Measurements from ENCODE around the gene MYH15.
"Not testable (repeated sequence)": the region's sequence is repeated elsewhere in the genome, so short reads cannot be mapped to it uniquely, and the experiment has no call there.

The MYH15 gene

DNA sequence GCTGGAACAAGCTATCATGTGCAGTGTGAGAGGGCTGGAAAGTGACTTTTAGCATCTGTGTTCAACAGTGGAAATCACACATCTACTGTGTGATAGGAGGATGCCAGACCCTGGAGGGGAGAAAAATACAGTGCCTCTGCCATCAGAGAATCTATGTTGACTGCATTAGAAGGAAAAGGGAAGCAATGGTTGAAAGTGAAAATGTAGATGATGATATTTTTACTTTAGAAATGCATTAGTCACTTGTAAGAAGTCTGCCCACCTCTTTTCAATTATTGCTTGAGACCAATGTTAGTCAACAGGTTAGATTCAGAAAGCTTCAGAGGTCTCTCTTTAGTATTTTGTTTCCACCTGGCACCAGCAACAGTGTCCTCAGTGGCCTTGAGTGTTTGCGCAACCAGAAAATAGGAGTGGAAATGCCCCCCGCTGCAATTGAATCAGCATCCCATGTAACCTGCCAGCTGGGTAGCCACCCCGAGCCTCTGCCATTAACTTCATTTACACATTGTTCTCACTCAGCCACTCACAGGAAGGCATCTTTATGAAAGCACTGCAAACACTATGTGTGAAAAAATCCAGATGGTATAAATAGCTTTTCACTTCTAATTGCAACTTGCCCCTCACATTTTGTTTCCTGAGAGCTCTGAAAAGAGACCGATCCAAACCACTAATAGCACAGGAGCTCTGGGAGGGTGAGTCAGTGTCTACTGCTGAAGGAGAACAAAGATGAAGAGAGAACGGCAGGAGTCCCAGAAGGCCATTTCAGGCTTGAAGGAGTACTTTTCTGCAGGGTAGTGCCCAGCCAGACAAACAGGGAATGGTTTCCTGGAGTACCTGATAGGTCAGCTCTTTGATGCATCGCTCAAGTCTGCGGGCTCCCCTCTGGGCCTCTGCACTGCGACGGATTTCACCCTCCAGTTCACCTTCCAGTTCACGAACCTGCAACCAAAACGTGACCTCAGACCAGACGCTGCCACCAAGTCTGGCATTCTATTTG lies 122.0 kb downstream of the MYH15 start:
- Histone ChIP-seq H3K27me3 (replicated peaks; ENCODE audit: control insufficient read depth, insufficient read depth, low read length) (peaks cover 3% of the 10 kb centered on the region), H3K4me3 (ENCODE audit: low read length) (no peak overlapping the region), H3K4me1 (ENCODE audit: control insufficient read depth, insufficient read depth, low read length) (peaks cover 15% of the 10 kb centered on the region), H3K9ac (ENCODE audit: low read length) (no peak overlapping the region), H3K9me3 (ENCODE audit: control insufficient read depth, low read length) (no peaks in the 10 kb centered on the region), H3K36me3 (ENCODE audit: control insufficient read depth, insufficient read depth, low read length, severe bottlenecking) (no peaks in the 10 kb centered on the region)
- no peak for DNase-seq (ENCODE audit: low read depth)

DNA sequence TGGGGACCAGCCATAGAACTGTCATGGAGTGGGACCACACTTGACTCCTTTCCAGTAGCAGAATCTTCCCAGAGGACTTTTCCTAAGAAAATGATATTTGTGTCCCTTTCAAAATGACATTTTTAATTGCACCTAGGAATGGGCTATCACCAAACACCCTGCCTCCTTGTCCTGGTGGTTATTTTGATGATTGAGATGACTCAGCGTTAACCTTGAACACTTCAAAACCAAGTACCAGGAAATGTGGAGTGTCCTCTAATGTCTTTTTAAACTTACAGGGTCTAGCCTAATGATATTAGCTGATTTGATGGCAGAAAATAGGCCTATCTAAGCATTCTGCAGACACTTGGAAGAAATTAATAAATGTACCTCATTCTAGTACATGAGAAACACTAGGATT lies 123.3 kb downstream of the MYH15 start:
- Histone ChIP-seq H3K9ac (ENCODE audit: low read length) (no peak overlapping the region), H3K27me3 (replicated peaks; ENCODE audit: control insufficient read depth, insufficient read depth, low read length) (peaks cover 3% of the 10 kb centered on the region), H3K4me1 (ENCODE audit: control insufficient read depth, insufficient read depth, low read length) (peaks cover 7% of the 10 kb centered on the region), H3K36me3 (ENCODE audit: control insufficient read depth, insufficient read depth, low read length, severe bottlenecking) (no peaks in the 10 kb centered on the region), H3K9me3 (ENCODE audit: control insufficient read depth, low read length) (no peaks in the 10 kb centered on the region), H3K4me3 (ENCODE audit: low read length) (no peak overlapping the region)
- DNase-seq (ENCODE audit: low read depth) = no peak

- no peaks in the 10 kb centered on the region for H3K36me3 ChIP-seq (ENCODE audit: control insufficient read depth, insufficient read depth, low read length, severe bottlenecking)
- H3K9me3 ChIP-seq (ENCODE audit: control insufficient read depth, low read length) = no peaks in the 10 kb centered on the region
- H3K27me3 ChIP-seq (replicated peaks; ENCODE audit: control insufficient read depth, insufficient read depth, low read length) = peaks cover 3% of the 10 kb centered on the region
- DNase-seq (ENCODE audit: low read depth) = no peak
- no peak overlapping the region for H3K9ac ChIP-seq (ENCODE audit: low read length)
- no peak overlapping the region for H3K4me3 ChIP-seq (ENCODE audit: low read length)
- H3K4me1 ChIP-seq (ENCODE audit: control insufficient read depth, insufficient read depth, low read length) = no peaks in the 10 kb centered on the region
Measured at GRCh38 chr3:108383306-108383705, 127.1 kb downstream of the MYH15 start.

DNA sequence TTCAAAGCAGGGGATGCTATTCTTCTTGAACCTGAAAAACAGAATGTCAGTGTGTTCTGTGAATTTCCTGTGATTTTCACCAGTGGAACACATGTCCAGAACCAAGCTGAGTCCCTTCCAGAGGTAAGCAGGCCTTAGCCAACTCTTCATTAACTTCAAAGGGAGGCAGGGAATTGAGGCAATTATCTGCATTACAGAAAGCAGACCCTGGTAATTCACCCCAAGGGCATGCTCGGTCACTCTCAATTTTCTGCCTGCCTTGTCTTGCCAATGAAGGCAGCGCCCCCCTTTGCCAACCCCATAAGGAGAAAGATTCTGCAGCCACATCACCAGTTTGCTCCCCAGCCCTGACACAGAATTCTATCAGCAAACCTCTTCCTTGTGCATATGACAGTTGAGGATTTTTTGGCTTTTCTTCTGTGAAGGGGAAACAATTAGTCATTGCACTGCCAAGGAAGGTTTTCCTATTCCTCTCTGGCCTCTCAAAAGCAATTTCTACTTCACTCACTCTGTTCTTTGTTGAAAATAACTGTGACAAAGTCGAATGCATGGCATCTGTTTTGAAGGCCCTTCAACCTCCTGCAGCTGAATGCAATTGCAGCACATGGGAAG lies 128.8 kb downstream of the MYH15 start:
- no peak overlapping the region for H3K9ac ChIP-seq (ENCODE audit: low read length)
- no peaks in the 10 kb centered on the region for H3K36me3 ChIP-seq (ENCODE audit: control insufficient read depth, insufficient read depth, low read length, severe bottlenecking)
- no peak for DNase-seq (ENCODE audit: low read depth)
- H3K9me3 ChIP-seq (ENCODE audit: control insufficient read depth, low read length) = no peaks in the 10 kb centered on the region
- no peaks in the 10 kb centered on the region for H3K27me3 ChIP-seq (replicated peaks; ENCODE audit: control insufficient read depth, insufficient read depth, low read length)
- no peak overlapping the region for H3K4me3 ChIP-seq (ENCODE audit: low read length)
- H3K4me1 ChIP-seq (ENCODE audit: control insufficient read depth, insufficient read depth, low read length) = no peaks in the 10 kb centered on the region

DNA sequence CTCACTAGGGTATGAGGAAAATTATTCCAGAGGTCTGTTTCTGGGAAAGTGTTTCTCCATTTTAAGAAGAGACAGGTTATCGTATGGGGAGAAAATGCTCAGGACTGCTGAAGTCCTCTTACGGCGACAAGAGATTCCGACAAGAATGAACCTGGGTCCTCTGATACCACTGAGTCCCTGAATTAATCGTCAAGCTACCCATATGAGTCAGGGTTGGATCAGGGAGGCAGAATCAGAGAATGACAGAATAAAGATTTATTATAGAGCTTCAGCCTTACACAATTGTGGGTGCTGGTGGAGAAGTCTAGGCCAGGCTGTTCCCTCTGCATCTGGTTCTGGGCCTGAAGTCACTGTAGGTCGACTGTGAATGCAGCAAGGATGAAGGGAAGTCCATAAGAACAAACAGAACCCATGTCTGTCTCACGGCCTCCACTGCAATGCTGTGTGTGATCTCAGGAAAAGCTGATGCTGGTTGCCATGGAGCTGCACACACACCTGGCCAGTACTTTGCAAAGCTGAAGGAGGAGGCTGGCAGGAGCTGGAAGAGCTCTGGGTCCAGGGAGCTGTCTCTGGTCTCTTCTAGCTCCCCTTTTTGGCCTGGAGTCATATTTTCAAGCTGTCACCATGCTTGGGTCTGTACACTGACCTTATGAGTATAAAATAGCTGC lies 130.1 kb downstream of the MYH15 start:
- H3K9ac ChIP-seq (ENCODE audit: low read length) = no peak overlapping the region
- no peaks in the 10 kb centered on the region for H3K4me1 ChIP-seq (ENCODE audit: control insufficient read depth, insufficient read depth, low read length)
- no peaks in the 10 kb centered on the region for H3K9me3 ChIP-seq (ENCODE audit: control insufficient read depth, low read length)
- no peaks in the 10 kb centered on the region for H3K36me3 ChIP-seq (ENCODE audit: control insufficient read depth, insufficient read depth, low read length, severe bottlenecking)
- H3K4me3 ChIP-seq (ENCODE audit: low read length) = no peak overlapping the region
- DNase-seq (ENCODE audit: low read depth) = no peak
- no peaks in the 10 kb centered on the region for H3K27me3 ChIP-seq (replicated peaks; ENCODE audit: control insufficient read depth, insufficient read depth, low read length)

GRCh38 chr3:108378952-108379342 lies 131.4 kb downstream of the MYH15 start:
- H3K9ac ChIP-seq (ENCODE audit: low read length); DNase-seq (ENCODE audit: low read depth); H3K4me3 ChIP-seq (ENCODE audit: low read length): not testable (repeated sequence)

GRCh38 chr3:108378153-108378951 lies 132.0 kb downstream of the MYH15 start:
- Histone ChIP-seq H3K9me3 (ENCODE audit: control insufficient read depth, low read length) (no peaks in the 10 kb centered on the region), H3K4me3 (ENCODE audit: low read length) (no peak overlapping the region), H3K9ac (ENCODE audit: low read length) (no peak overlapping the region), H3K36me3 (ENCODE audit: control insufficient read depth, insufficient read depth, low read length, severe bottlenecking) (no peaks in the 10 kb centered on the region), H3K4me1 (ENCODE audit: control insufficient read depth, insufficient read depth, low read length) (no peaks in the 10 kb centered on the region), H3K27me3 (replicated peaks; ENCODE audit: control insufficient read depth, insufficient read depth, low read length) (no peaks in the 10 kb centered on the region)
- DNase-seq (ENCODE audit: low read depth) = no peak

More at GRCh38 chr3:108378952-108379342, 131.4 kb downstream of the MYH15 start:
- not testable (repeated sequence) for H3K27me3 ChIP-seq (replicated peaks; ENCODE audit: control insufficient read depth, insufficient read depth, low read length); H3K36me3 ChIP-seq (ENCODE audit: control insufficient read depth, insufficient read depth, low read length, severe bottlenecking); H3K4me1 ChIP-seq (ENCODE audit: control insufficient read depth, insufficient read depth, low read length); H3K9me3 ChIP-seq (ENCODE audit: control insufficient read depth, low read length)

DNA sequence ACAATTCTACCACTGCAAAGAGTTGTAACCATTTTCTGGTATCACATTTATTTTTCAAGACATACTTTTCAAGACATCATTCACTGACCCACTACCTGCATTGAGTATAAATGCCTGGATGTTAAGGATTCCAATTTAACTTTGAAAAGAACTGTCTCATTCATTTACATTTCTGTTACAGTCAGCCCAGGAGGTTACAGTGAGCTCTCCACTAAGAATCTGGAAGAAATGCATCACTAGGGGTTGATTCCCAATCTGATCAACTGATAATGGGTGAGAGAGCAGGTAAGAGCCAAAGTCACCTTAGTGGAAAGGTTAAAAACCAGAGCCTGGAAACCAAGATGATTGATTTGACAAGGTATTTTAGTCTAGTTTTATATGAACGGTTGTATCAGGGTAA lies 133.0 kb downstream of the MYH15 start:
- H3K4me1 ChIP-seq (ENCODE audit: control insufficient read depth, insufficient read depth, low read length) = no peaks in the 10 kb centered on the region
- H3K36me3 ChIP-seq (ENCODE audit: control insufficient read depth, insufficient read depth, low read length, severe bottlenecking) = no peaks in the 10 kb centered on the region
- H3K4me3 ChIP-seq (ENCODE audit: low read length) = no peak overlapping the region
- no peak overlapping the region for H3K9ac ChIP-seq (ENCODE audit: low read length)
- no peaks in the 10 kb centered on the region for H3K9me3 ChIP-seq (ENCODE audit: control insufficient read depth, low read length)
- H3K27me3 ChIP-seq (replicated peaks; ENCODE audit: control insufficient read depth, insufficient read depth, low read length) = no peaks in the 10 kb centered on the region
- DNase-seq (ENCODE audit: low read depth) = no peak

GRCh38 chr3:108376026-108376425 lies 134.4 kb downstream of the MYH15 start:
- H3K27me3 ChIP-seq (replicated peaks; ENCODE audit: control insufficient read depth, insufficient read depth, low read length) = no peaks in the 10 kb centered on the region
- no peaks in the 10 kb centered on the region for H3K4me1 ChIP-seq (ENCODE audit: control insufficient read depth, insufficient read depth, low read length)
- H3K4me3 ChIP-seq (ENCODE audit: low read length) = no peak overlapping the region
- no peaks in the 10 kb centered on the region for H3K9me3 ChIP-seq (ENCODE audit: control insufficient read depth, low read length)
- H3K9ac ChIP-seq (ENCODE audit: low read length) = no peak overlapping the region
- H3K36me3 ChIP-seq (ENCODE audit: control insufficient read depth, insufficient read depth, low read length, severe bottlenecking) = no peaks in the 10 kb centered on the region
- DNase-seq (ENCODE audit: low read depth) = no peak

DNA sequence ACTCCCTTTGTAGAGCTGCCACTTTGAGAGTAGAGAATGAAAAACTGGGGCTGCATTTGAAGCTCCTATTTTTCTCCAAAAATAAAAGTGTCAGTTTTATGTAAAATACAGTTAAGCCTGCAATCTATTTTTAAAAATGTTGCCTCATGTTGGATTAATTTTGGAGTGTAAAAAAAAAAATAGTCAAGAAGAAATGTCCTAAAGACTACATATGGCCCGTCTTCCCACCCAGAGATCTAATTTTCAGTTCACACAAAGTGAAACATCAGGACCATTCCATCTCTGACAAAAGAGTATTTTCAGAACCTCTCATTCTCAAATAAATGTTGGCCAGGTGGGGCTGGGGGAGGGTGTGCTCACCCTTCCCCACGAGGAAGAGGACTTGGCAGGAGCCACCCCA lies 151.4 kb downstream of the MYH15 start:
- H3K36me3 ChIP-seq (ENCODE audit: control insufficient read depth, insufficient read depth, low read length, severe bottlenecking) = no peaks in the 10 kb centered on the region

More for the DNA sequence above, 151.4 kb downstream of the MYH15 start:
- no peaks in the 10 kb centered on the region for H3K9me3 ChIP-seq (ENCODE audit: control insufficient read depth, low read length)
- no peak overlapping the region for H3K9ac ChIP-seq (ENCODE audit: low read length)
- H3K4me1 ChIP-seq (ENCODE audit: control insufficient read depth, insufficient read depth, low read length) = no peaks in the 10 kb centered on the region
- H3K4me3 ChIP-seq (ENCODE audit: low read length) = no peak overlapping the region
- no peak for DNase-seq (ENCODE audit: low read depth)
- H3K27me3 ChIP-seq (replicated peaks; ENCODE audit: control insufficient read depth, insufficient read depth, low read length) = no peaks in the 10 kb centered on the region
